ENCODE results near the gene SLC22A5.

SLC22A5 gene

DNA sequence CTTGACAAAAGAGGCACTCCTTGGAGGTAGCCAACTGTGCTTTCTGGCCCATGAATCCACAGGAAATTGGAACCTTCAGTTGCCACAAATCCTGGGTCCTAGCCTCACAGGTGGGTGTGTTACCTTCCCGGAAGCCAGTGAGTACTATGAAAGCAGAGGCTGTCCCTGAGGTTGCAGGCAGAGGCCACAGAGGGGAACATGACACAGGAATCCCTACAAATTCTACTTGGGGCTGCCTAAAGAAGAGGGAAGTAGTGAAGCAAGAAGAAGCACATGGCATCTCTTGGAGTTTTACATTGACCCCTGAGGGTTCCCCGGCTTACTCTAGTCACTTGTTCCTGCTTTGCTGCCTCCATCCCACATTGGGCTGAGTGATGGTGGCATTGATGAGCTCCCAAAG is 2.6 kb downstream of the SLC22A5 start:
- ATAC-seq (ENCODE audit: insufficient read depth, low read depth) (no peak), DNase-seq (no peak)
- Histone ChIP-seq H3K36me3 (ENCODE audit: insufficient read depth, low read length) (no peaks in the 10 kb centered on the region), H3K9ac (ENCODE audit: low read depth, low read length) (no peak overlapping the region), H3K9me3 (ENCODE audit: insufficient read depth, low read length, severe bottlenecking) (no peaks in the 10 kb centered on the region), H4K20me1 (ENCODE audit: insufficient read depth, low read length) (no peaks in the 10 kb centered on the region), H3K4me1 (ENCODE audit: insufficient read depth, low read length) (no peaks in the 10 kb centered on the region), H3K27me3 (ENCODE audit: insufficient read depth, low read length, poor library complexity) (no peaks in the 10 kb centered on the region), H2AFZ (ENCODE audit: low read depth, low read length) (no peak overlapping the region), H3K4me3 (ENCODE audit: low read depth in 1 of 2, low read length in 2 of 2) (no peak overlapping the region), H3K27ac (ENCODE audit: low read length) (no peak overlapping the region), H3K4me2 (ENCODE audit: insufficient read depth, low read length) (no peak overlapping the region), H3K79me2 (ENCODE audit: insufficient read depth, low read length) (no peaks in the 10 kb centered on the region)
- TF ChIP-seq EZH2 (IDR thresholded peaks at IDR 0.05; ENCODE audit: borderline replicate concordance, low read depth, low read length, severe bottlenecking), result no peak

DNA sequence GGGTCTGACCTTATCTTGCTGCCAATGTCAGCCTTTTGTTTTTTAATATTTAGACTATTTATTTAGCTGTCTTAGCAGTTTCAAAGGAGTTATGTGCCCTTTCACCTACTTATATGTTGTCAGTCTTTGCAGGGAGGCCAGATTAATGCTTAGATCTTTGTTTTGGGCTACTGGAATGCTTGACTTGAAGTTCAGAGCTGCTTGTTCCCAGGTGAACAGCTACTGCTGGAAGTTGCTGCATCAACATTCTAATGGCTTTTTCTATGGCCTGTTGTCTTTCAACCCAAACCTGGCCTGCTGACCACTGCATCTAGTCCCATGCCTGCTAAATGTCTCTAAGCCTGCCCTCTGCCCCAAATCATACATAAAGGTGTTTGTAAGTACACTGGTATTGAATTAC is 3.0 kb downstream of the SLC22A5 start:
- DNase-seq, result no peak
- Histone ChIP-seq H3K79me2 (ENCODE audit: insufficient read depth, low read length) (no peaks in the 10 kb centered on the region), H3K27me3 (ENCODE audit: insufficient read depth, low read length, poor library complexity) (no peaks in the 10 kb centered on the region), H3K4me1 (ENCODE audit: insufficient read depth, low read length) (no peaks in the 10 kb centered on the region), H3K4me3 (ENCODE audit: low read depth in 1 of 2, low read length in 2 of 2) (no peak overlapping the region), H3K9ac (ENCODE audit: low read depth, low read length) (no peak overlapping the region), H2AFZ (ENCODE audit: low read depth, low read length) (no peak overlapping the region), H4K20me1 (ENCODE audit: insufficient read depth, low read length) (no peaks in the 10 kb centered on the region), H3K9me3 (ENCODE audit: insufficient read depth, low read length, severe bottlenecking) (no peaks in the 10 kb centered on the region), H3K4me2 (ENCODE audit: insufficient read depth, low read length) (no peak overlapping the region), H3K36me3 (ENCODE audit: insufficient read depth, low read length) (no peaks in the 10 kb centered on the region), H3K27ac (ENCODE audit: low read length) (no peak overlapping the region)
- ATAC-seq (ENCODE audit: insufficient read depth, low read depth), result no peak
- TF ChIP-seq, protein P1, sequence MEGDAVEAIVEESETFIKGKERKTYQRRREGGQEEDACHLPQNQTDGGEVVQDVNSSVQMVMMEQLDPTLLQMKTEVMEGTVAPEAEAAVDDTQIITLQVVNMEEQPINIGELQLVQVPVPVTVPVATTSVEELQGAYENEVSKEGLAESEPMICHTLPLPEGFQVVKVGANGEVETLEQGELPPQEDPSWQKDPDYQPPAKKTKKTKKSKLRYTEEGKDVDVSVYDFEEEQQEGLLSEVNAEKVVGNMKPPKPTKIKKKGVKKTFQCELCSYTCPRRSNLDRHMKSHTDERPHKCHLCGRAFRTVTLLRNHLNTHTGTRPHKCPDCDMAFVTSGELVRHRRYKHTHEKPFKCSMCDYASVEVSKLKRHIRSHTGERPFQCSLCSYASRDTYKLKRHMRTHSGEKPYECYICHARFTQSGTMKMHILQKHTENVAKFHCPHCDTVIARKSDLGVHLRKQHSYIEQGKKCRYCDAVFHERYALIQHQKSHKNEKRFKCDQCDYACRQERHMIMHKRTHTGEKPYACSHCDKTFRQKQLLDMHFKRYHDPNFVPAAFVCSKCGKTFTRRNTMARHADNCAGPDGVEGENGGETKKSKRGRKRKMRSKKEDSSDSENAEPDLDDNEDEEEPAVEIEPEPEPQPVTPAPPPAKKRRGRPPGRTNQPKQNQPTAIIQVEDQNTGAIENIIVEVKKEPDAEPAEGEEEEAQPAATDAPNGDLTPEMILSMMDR (IDR thresholded peaks at IDR 0.05; ENCODE audit: borderline replicate concordance, extremely low read depth, low read length, poor library complexity, severe bottlenecking), result no peak
- TF ChIP-seq EZH2 (IDR thresholded peaks at IDR 0.05; ENCODE audit: borderline replicate concordance, low read depth, low read length, severe bottlenecking), result no peak

DNA sequence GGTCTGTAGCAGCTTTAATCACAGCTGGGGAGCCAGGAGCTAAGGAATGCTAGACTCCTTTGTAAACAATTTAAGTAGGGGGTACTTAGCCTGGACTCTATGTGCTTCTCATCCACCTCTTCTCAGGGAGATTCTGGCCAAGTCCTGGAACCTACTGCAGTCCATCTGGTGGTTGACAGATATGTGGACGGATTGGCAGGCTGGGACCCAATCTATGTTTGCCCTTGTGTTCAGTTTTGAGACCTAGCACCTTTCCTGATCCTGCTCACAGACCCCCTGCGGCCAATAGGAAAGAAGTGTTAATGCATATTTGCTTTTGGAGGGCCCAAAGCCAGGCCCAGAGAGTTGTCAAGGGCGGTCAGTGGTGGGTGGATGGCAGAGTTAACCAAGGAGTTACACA is 6.4 kb downstream of the SLC22A5 start:
- Histone ChIP-seq H3K4me1 (ENCODE audit: insufficient read depth, low read length) (no peaks in the 10 kb centered on the region), H3K9ac (ENCODE audit: low read depth, low read length) (no peak overlapping the region), H3K27me3 (ENCODE audit: insufficient read depth, low read length, poor library complexity) (no peaks in the 10 kb centered on the region), H3K27ac (ENCODE audit: low read length) (no peak overlapping the region), H3K4me3 (ENCODE audit: low read depth in 1 of 2, low read length in 2 of 2) (no peak overlapping the region), H3K4me2 (ENCODE audit: insufficient read depth, low read length) (no peak overlapping the region), H4K20me1 (ENCODE audit: insufficient read depth, low read length) (no peaks in the 10 kb centered on the region), H3K36me3 (ENCODE audit: insufficient read depth, low read length) (no peaks in the 10 kb centered on the region), H3K79me2 (ENCODE audit: insufficient read depth, low read length) (no peaks in the 10 kb centered on the region), H2AFZ (ENCODE audit: low read depth, low read length) (no peak overlapping the region), H3K9me3 (ENCODE audit: insufficient read depth, low read length, severe bottlenecking) (no peaks in the 10 kb centered on the region)
- TF ChIP-seq, protein P1 (IDR thresholded peaks at IDR 0.05; ENCODE audit: borderline replicate concordance, extremely low read depth, low read length, poor library complexity, severe bottlenecking), result no peak
- no peak for TF ChIP-seq EZH2 (IDR thresholded peaks at IDR 0.05; ENCODE audit: borderline replicate concordance, low read depth, low read length, severe bottlenecking)
- ATAC-seq (ENCODE audit: insufficient read depth, low read depth) (no peak), DNase-seq (no peak)

DNA sequence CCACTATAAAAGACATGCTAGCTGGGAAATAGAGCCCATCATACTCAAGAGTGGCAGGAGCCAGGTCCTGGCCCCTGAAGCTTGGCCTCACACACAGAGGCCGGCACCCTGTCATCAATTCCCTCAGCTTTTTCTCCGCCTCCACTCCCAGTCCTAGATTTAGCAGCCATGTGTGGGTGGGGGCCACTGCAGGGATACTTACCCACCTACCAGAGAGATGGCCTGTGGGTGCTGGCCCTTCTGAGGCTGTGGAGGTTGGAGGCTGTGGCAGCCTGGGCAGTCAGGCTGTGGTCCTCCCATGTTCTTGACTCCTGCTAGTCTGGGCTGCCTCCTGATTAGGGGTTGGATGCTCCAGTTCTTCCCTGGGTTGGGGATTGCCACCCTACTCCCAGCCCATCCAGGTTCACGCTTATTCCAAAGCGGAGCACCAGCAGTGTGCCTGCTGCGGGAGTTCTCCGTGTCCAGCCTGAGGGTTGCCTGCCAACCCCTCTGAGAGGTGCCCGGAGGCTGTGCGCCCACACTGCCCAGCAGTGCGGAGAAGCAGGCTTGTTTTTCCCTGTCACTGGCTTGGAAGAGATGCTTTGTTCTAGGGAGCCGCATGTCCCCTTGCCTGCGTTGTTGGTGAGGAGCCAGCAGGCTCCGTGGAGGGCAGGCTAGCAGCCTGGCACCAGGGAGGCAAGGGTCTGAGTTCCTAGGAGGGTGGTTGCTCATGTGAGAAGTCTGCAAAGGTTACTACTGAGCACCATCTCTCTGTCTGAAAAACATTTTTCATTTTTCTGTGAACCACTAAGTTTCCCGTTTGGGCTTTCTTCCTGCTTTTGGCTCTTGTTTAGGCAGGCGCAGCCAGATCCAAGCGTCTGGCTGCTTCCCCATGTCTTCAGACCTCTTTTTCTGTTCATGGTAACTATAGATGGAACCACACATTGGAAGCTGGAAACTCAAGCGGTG is 7.5 kb downstream of the SLC22A5 start:
- H3K4me2 ChIP-seq (ENCODE audit: insufficient read depth, low read length), result no peak overlapping the region
- no peaks in the 10 kb centered on the region for H3K79me2 ChIP-seq (ENCODE audit: insufficient read depth, low read length)
- TF ChIP-seq, protein P1 (IDR thresholded peaks at IDR 0.05; ENCODE audit: borderline replicate concordance, extremely low read depth, low read length, poor library complexity, severe bottlenecking), result no peak
- no peak for TF ChIP-seq EZH2 (IDR thresholded peaks at IDR 0.05; ENCODE audit: borderline replicate concordance, low read depth, low read length, severe bottlenecking)

More for the DNA sequence above, 7.5 kb downstream of the SLC22A5 start:
- Histone ChIP-seq H3K9me3 (ENCODE audit: insufficient read depth, low read length, severe bottlenecking) (no peaks in the 10 kb centered on the region), H3K4me3 (ENCODE audit: low read depth in 1 of 2, low read length in 2 of 2) (no peak overlapping the region), H3K4me1 (ENCODE audit: insufficient read depth, low read length) (no peaks in the 10 kb centered on the region), H3K36me3 (ENCODE audit: insufficient read depth, low read length) (no peaks in the 10 kb centered on the region), H3K9ac (ENCODE audit: low read depth, low read length) (no peak overlapping the region), H3K27me3 (ENCODE audit: insufficient read depth, low read length, poor library complexity) (no peaks in the 10 kb centered on the region), H3K27ac (ENCODE audit: low read length) (no peak overlapping the region), H4K20me1 (ENCODE audit: insufficient read depth, low read length) (no peaks in the 10 kb centered on the region), H2AFZ (ENCODE audit: low read depth, low read length) (no peak overlapping the region)
- DNase-seq, result no peak
- ATAC-seq (ENCODE audit: insufficient read depth, low read depth), result no peak
